Spinal cord (tissue), 10 donors: ENCODE measurements around the gene CEP170B. TPM values are rescaled to one million over a fixed set of nuclear protein-coding genes. Genes with fewer than 3 reads are reported as not detected.

Experiments used
- DNase-seq, 6 donors: peaks; one replicate each; pipeline versions ENCODE4 v3.0.0 to v3.0.0-alpha.2; 2013 to 2015; ENCODE audit warnings: low spot score in 6 of 6, low read depth in 4 of 6
- H3K27ac ChIP-seq: one replicate; pipeline ENCODE4 v1.5.1; 2013; ENCODE audit warnings: low read depth, low read length, control low read depth
- H3K27me3 ChIP-seq: one replicate; pipeline ENCODE4 v1.6.1; 2013; ENCODE audit warnings: low read length; ENCODE audit not compliant: control insufficient read depth, insufficient read depth
- H3K36me3 ChIP-seq: one replicate; pipeline ENCODE4 v1.6.1; 2013; ENCODE audit warnings: low read length; ENCODE audit not compliant: control insufficient read depth, insufficient read depth
- H3K4me1 ChIP-seq: one replicate; pipeline ENCODE4 v1.6.1; 2013; ENCODE audit warnings: low read length; ENCODE audit not compliant: control insufficient read depth, insufficient read depth
- H3K4me3 ChIP-seq: one replicate; pipeline ENCODE4 v1.5.1; 2013; ENCODE audit warnings: low read depth, low read length, control low read depth
- H3K9me3 ChIP-seq: one replicate; pipeline ENCODE4 v1.6.1; 2013; ENCODE audit warnings: low read length; ENCODE audit not compliant: control insufficient read depth, insufficient read depth
- WGBS: methylation state at CpG from one replicate; pipeline ENCODE4 v1.1.5; 2013; ENCODE audit warnings: missing lambda C conversion rate; ENCODE audit not compliant: insufficient coverage; 5-methylcytosine and 5-hydroxymethylcytosine counted together
- polyA plus RNA-seq, 2 donors: library from polyadenylated mRNA; unstranded; fragments of 120-200 nt; gene quantifications; one replicate each; pipeline ENCODE4 v1.2.1, GENCODE V29; 2013; ENCODE audit not compliant: insufficient read length in 2 of 2
- total RNA-seq, 2 donors: library from RNA; depleted of rRNA in 1 of 2; stranded (reverse); fragments of 120-200 nt in 1 of 2; fragments of >200 nt in 1 of 2; gene quantifications; one replicate each; pipeline versions ENCODE4 v1.2.3 to v1.2.4, GENCODE V29; 2013 to 2014
- donor health status: healthy.

The CEP170B gene
- total and polyA plus RNA-seq, 4 donors, result 11.0 to 41.4 (median 28.0) TPM

DNA sequence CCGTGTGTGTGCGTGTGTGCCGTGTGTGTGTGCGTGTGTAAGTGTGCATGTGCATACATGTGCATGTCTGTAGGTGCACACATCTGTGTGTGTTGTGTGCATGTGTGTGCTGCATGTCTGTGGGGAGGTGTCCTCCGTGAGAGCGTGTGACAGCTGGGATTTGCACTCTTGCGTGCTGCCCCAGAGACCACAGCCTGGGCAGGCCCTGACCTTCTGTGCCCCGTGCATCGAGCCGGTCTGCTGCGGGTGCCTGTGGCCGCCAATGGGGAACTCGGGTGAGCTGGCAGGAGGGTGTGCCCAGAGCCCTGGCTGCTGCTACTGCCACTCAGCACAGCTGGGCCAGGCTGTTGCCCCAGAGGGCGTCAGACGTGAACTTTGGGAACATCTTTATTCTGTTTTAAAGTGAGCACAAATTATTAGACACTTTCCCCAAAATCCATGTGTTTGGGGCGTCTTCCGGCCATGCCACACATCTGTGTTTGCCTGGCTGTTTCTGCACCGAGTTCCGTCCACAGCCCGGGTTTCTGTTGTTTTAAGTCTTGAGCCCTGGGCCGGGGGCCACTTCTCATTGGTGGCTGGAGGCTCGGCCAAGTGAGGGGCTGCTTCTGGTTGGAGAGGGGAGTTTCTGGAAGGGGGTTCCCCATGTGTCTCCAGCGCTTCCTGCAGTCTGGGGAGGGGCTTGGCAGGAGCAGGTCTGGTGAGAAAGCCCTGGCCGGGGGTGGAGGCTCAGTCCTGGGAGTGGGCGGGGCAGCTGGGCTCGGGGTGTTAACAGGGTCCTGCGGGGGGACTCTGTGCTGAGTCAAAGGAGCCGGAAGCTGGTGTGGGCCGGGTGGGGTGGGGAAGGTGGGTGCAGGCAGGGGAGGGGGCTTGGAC, 7.6 kb downstream of the CEP170B start:
- H3K27ac ChIP-seq, result no peak overlapping the region
- no peaks in the 10 kb centered on the region for H3K27me3 ChIP-seq
- H3K36me3 ChIP-seq, result peaks cover 96% of the 10 kb centered on the region
- H3K9me3 ChIP-seq, result no peaks in the 10 kb centered on the region
- no peak overlapping the region for H3K4me3 ChIP-seq
- peaks cover 13% of the 10 kb centered on the region for H3K4me1 ChIP-seq
- DNase-seq, result peak in 1 of 6 donors; percentile 33
- WGBS, result 57% methylated on average over 27 of the region's 29 CpGs

DNA sequence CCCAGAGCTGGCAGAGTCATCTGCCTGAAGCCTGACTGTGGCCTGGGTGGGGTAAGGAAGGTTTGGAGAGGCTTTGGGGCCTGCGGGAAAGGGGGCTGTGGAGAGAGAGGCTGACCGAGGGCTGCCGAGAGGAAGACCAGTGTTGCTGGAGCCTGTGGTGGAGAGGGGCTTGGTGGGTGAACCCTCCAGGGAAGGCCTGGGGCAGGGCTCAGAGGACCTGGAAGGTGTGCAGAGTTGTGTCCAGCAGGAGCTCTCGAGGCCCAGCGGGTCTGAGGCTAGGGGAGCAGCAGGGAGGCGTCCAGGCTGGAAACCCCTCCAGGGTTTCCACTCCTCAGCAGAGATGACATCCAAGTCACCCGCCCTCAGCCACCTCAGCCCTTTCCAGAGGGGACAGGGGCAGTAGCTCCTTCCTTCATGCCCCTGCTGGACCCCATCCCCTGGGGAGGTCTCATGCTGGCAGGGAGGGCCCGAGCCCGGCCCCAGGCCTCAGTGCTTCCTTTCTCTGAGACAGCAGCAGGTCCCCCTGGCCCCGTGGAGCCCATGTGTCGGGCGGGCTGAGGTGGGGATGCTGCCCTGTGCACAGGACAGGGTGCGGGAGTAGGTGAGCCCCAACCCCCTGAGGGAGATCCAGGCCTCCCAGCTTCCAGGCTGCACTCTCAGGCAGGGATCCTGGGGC, 8.4 kb downstream of the CEP170B start:
- Histone ChIP-seq H3K9me3 (no peaks in the 10 kb centered on the region), H3K27ac (no peak overlapping the region), H3K4me1 (peaks cover 13% of the 10 kb centered on the region), H3K36me3 (peaks cover 97% of the 10 kb centered on the region), H3K27me3 (no peaks in the 10 kb centered on the region), H3K4me3 (no peak overlapping the region)
- WGBS, result 76% methylated on average over 13 of the region's 13 CpGs
- no peak for DNase-seq

DNA sequence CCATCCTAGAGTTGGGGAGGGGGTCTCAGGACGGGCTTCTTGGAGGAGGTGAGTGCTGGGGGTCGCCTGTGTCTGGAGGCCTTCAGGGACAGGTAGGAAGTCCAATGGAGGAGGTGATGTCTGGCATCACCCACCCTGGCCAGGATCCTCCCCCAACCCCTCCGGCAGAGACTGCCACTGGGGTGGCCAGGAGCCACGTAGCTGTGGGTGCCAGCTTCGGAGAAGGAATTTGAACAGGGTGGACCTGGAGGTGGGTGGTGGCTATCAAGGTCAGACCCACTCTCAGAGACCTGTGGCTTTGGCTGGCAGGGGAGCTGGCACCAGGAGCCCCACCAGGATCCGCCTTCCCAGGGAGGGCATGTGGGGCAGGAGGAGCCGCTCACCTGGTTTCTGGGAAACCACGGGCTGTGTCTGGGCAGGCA, 9.1 kb downstream of the CEP170B start:
- no peak for DNase-seq
- peaks cover 96% of the 10 kb centered on the region for H3K36me3 ChIP-seq
- H3K4me1 ChIP-seq, result peaks cover 13% of the 10 kb centered on the region
- no peaks in the 10 kb centered on the region for H3K9me3 ChIP-seq
- H3K4me3 ChIP-seq, result no peak overlapping the region
- no peak overlapping the region for H3K27ac ChIP-seq
- WGBS, result 94% methylated on average over 4 of the region's 8 CpGs
- H3K27me3 ChIP-seq, result no peaks in the 10 kb centered on the region

DNA sequence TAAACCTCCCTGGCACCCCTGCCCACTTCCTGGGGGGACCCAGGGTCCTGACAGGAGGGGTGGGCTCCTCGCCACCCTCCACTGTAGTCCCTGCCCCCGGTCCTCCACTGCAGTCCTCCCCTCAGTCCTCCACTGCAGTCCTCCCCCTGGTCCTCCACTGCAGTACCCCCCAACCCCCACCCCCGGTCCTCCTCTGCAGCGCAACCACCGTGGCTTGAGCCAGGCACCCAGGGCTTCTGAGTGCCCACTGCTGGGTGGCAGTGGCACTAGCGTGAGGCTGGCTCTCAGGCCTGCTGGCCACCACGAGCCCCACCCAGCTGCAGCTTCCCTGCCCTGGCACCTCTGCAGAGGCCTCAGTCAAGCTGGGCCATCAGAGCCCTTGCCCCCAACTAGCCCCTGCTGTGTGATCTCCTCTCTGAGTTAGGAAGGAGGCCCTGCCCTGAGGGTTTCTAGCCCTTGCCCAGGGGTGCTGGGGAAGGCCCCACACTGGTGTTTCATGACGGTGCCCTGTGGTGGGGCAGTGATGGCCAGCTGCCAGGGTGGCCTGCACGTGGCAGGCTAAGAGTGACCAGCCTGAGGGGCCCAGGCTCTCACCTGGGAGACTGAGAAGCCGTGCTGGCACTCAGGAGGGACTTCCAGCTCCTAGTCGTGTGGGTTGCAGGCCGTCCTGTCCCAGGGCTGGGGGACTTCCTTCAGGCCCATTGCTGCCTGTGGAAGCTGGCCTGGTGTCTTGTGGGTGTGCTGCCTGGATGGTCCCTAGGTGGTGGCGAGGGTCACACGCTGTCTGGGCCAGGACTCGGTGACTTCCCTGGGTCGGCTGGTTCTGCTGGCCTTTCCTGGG, 9.7 kb downstream of the CEP170B start:
- peaks cover 96% of the 10 kb centered on the region for H3K36me3 ChIP-seq
- 80% methylated on average over 16 of the region's 16 CpGs for WGBS

DNA sequence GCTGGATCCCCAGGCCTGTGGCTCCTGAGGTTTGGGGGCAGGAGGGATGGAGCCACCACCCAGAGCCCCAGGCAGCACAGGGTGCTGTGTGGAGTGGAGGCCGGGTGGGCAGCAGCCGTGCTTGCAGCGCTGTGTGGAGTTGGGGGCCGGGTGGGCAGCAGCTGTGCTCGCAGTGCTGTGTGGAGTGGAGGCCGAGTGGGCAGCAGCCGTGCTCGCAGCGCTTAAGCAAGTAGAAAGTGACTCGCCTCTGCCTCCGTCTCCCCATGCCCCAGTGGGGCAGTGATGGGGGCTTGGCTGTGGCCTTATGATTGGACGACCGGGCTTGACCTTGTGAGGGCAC, 10.3 kb downstream of the CEP170B start:
- 93% methylated on average over 9 of the region's 13 CpGs for WGBS
- no peak for DNase-seq
- no peak overlapping the region for H3K27ac ChIP-seq
- H3K9me3 ChIP-seq, result no peaks in the 10 kb centered on the region
- H3K4me3 ChIP-seq, result no peak overlapping the region
- peaks cover 13% of the 10 kb centered on the region for H3K4me1 ChIP-seq
- no peaks in the 10 kb centered on the region for H3K27me3 ChIP-seq
- peaks cover 96% of the 10 kb centered on the region for H3K36me3 ChIP-seq

More for the DNA sequence above, 9.7 kb downstream of the CEP170B start:
- peaks cover 13% of the 10 kb centered on the region for H3K4me1 ChIP-seq
- no peak overlapping the region for H3K27ac ChIP-seq
- no peak for DNase-seq
- no peak overlapping the region for H3K4me3 ChIP-seq
- H3K9me3 ChIP-seq, result no peaks in the 10 kb centered on the region
- no peaks in the 10 kb centered on the region for H3K27me3 ChIP-seq

DNA sequence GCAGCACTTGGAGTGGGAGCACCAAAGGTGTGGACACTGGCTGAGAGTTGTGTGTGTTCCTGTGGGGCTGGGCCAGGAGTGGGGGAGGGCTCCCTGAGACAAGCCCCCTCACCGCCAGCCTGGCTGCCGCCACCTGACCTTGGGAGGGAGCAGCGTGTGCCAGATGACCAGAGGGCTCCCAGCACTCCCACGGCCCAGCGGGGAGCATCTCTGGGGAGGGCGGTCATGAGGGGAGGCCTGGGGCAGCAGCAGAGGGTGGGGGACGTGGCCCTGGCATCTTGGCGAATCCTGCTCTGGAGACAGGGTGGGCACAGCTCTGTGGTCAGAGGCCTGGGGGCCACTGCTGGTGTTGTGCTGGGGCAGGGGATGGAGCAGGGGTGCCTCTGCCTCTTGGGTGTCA, 10.7 kb downstream of the CEP170B start:
- H3K9me3 ChIP-seq, result no peaks in the 10 kb centered on the region
- no peaks in the 10 kb centered on the region for H3K27me3 ChIP-seq
- no peak overlapping the region for H3K27ac ChIP-seq
- WGBS, result 94% methylated on average over 7 of the region's 8 CpGs
- peaks cover 13% of the 10 kb centered on the region for H3K4me1 ChIP-seq
- DNase-seq, result no peak
- peaks cover 96% of the 10 kb centered on the region for H3K36me3 ChIP-seq
- no peak overlapping the region for H3K4me3 ChIP-seq

DNA sequence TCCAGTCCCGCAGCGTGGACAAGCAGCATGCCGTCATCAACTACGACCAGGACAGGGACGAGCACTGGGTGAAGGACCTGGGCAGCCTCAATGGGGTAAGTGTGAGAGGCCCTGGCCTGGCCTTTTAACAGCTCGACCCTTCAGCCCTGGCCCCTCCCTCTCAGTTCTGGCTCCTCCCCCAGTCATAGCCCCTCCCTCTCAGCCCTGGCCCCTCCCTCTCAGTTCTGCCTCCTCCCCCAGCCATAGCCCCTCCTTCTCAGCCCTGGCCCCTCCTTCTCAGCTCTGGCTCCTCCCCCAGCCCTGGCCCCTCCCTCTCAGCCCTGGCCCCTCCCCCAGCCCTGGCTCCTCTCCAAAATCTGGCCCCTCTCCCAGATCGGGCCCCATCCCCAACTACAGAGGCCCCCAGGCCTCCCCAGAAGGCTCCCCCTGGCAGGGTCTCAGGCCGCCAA, 11.2 kb downstream of the CEP170B start:
- Histone ChIP-seq H3K27me3 (no peaks in the 10 kb centered on the region), H3K27ac (no peak overlapping the region), H3K36me3 (peaks cover 96% of the 10 kb centered on the region), H3K9me3 (no peaks in the 10 kb centered on the region), H3K4me1 (peaks cover 13% of the 10 kb centered on the region), H3K4me3 (no peak overlapping the region)
- no peak for DNase-seq
- WGBS, result 79% methylated on average over 7 of the region's 8 CpGs

DNA sequence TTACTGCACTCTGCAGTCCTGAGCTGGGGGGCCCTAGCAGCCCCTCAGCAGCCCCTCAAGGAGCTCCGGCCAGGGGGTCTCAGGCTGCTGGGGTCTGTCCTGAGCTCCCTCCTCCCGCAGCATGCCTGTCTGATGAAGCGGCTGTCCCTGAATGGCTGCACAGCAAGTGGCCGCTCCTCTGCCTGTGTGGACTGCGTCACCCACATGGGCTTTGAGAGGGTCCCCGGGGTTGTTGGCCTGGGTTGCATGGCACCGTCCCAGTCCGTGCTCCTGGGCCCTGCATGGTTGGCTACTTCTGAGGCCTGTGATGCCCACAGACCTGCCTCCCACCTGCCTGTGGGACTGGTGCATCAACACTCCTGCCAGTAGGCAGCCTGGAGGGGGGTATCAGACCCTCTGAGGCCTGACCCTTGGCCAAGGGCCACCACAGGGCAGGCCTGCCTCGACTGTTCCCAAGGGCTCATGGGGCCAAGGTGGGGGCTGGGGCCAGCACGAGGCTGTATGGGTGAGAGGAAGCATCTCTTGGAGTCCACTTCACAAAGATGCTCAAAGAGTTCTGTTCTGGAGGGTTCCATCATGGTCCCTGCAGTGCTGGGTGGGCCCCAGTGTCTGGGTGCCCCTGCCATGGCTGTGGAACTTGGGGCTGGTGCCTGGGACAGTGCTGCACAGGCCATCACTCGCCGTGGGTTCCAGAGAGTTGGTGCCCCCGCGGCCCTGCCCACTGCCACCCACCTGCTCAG, 12.2 kb downstream of the CEP170B start:
- no peak overlapping the region for H3K27ac ChIP-seq
- 91% methylated on average over 10 of the region's 14 CpGs for WGBS
- H3K36me3 ChIP-seq, result peaks cover 96% of the 10 kb centered on the region
- H3K27me3 ChIP-seq, result no peaks in the 10 kb centered on the region
- no peaks in the 10 kb centered on the region for H3K9me3 ChIP-seq
- H3K4me1 ChIP-seq, result peaks cover 18% of the 10 kb centered on the region
- DNase-seq, result no peak
- no peak overlapping the region for H3K4me3 ChIP-seq
